ENCODE data around the gene SERINC3.

SERINC3 gene

DNA sequence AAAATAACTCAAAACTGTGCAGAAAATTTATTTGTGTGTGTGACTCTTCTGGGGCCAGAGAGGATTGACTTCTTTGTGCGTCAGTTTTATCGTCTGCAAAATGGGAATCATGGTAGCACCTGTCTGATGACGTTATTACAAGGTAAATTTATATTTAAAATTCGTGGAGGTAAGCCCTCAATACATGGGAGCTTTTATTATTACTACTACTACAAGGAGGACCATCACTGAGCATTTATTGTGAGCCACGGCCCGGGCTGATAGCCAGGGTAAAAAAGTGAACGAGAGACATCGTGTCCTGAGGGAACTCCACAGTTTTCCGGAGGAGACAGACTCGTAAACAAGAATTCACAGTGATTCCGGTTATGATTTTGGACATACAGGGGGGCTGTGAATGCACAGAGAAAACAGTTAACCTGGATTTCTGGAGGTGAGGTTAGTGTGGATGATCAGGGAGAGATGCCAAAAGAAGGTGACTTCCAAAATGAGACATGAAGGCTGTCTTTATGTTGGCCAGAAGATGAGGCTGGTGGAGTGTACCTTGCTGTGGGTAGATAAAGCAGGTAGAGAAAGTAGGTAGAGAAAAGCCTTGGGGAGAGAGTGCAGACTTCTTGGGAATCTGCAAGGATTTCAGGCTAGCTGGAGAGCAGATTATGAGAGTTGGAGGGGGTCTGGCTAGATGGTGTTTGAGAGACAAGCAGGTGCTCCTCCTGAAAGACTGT is 10.6 kb upstream of the SERINC3 start:
- no peak for DNase-seq

DNA sequence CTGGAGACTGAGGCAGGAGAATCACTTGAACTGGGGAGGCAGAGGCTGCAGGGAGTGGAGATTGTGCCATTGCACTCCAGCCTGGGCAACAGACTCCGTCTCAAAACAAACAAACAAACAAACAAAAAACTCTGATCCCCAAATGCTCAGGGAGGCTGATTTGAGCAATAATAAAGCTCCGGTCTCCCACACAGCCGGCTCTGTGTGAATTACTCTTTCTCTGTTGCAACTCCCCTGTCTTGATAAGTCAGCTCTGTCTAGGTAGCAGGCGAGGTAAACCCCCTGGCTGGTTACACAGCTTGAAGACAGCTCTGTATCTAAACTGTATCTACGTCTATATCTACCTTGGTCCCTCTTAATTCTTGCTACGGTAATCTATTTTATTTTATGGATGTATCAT is 6.4 kb upstream of the SERINC3 start:
- no peak for DNase-seq

- no peak for DNase-seq
Measured at GRCh38 chr20:44527716-44528199, 5.9 kb upstream of the SERINC3 start.

- no peak for DNase-seq
Measured at GRCh38 chr20:44526129-44526528, 4.3 kb upstream of the SERINC3 start.

- no peak for DNase-seq
Measured at GRCh38 chr20:44523746-44524145, 1.9 kb upstream of the SERINC3 start.

DNA sequence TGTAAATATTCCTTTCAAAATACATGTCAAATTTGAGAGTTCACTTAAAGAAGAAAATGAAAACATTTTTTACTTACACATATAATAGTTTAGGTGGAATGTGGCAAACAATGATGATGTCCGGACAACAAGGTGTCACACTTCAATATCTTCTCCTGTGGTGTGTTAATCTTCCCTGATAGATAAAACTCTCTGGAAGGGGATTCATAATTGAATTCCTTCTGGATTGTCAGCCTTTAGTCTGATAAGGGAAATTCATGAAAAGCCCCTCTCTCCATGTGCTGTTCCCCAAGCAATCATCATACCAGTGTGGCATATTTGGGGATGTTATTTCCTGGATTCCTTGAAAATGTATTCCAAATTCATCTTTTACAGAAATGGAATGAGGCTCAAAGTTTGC is 971 bp upstream of the SERINC3 start:
- DNase-seq = no peak

GRCh38 chr20:44520881-44521280 is 989 bp downstream of the SERINC3 start:
- peak; percentile 42 for DNase-seq

- DNase-seq = no peak
Measured at GRCh38 chr20:44518248-44518647, 3.6 kb downstream of the SERINC3 start.

GRCh38 chr20:44517454-44517853 is 4.4 kb downstream of the SERINC3 start:
- no peak for DNase-seq

DNA sequence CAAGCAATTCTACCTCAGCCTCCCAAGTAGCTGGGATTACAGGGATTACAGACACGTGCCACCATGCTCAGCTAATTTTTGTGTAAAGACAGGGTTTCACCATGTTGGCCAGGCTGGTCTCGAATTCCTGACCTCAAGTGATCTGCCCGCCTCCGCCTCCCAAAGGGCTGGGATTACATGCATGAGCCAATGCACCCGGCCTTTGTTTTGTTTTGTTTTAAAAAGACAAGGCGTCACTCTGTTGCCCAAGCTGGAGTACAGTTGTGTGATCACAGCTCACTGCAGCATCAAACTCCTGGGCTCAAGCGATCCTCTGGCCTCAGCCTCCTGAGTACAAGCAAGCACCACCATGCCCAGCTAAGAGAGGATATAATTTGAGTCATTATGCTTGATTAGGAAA is 5.4 kb downstream of the SERINC3 start:
- no peak for DNase-seq

- DNase-seq = no peak
Measured at GRCh38 chr20:44513871-44514270, 8.0 kb downstream of the SERINC3 start.

DNA sequence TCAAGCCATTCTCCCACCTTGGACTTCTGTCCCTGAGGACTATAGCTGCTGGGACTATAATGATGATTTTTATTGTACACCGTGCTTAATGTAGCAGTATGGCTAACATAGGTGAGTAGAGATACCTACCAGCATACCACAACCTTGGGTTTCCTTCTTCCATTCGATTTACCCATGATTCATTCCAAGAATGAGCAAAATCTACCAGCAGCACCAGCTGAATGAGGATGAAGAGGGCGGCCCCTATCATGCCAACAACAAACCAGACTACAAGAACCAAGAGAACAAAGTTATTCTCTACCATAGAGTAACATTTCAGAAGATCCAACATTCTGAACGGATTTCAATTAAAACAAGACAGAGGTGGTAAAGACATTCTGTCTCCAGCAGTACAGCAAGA is 12.1 kb downstream of the SERINC3 start:
- DNase-seq = no peak

DNA sequence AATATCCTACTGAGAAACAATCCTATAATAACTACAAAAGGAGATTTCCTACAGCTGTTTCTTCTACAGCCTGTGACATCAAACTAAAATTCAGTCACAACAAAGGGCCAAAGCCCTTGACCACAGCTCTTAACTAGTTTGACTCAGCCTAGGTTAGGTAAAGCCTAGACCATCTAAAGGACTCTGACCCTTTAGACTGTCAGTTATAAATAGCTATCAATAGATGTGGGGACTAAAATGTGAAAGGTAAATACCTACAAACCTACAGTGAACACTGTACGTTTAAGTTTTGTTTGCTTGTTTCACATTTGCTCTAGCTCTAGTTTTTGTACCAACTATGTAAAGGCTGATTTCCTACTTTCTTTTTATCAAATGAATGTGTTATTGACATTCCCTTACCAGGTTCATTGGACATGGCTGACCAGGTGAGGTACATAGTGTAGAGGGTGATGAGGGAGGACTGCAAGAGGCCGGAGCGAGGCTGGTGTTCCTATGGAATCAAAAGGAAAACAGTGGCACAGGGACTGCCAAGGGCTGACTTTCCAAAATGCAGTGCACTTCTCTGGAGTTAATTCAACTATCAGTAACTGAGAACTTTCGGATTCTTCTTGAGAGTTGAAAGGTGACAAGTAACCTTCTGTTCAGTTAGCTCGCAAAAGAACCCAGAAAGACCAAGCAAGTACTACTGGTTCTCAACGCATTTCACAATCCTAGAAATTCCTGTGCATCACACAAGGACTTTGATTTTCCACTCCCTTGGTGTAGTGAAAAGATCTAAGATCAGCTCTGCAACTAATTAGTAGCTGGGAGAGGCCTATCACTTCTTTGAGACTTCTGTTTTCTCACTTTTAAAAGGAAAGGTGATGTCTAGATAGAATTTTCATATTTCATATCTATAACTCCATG is 17.2 kb downstream of the SERINC3 start:
- no peak for DNase-seq

DNA sequence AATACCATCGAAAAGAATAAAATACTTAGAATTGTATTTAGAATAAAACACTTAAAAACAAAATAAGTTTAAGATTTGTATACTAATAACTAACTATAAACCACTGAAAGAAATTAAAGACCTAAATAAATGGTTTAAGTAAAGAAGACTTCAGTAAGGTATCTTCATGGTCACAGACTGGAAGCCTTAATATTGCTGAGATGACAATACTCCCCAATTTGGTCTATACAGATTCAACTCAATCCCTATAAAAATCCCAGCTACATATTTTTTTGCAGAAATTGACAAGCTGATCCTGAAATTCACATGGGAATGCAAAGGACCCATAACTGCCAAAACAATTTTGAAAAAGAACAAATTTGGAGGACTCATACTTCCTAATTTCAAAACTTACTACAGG is 18.9 kb downstream of the SERINC3 start:
- no peak for DNase-seq

GRCh38 chr20:44501448-44501847 is 20.4 kb downstream of the SERINC3 start:
- DNase-seq = no peak

GRCh38 chr20:44500221-44500620 is 21.6 kb downstream of the SERINC3 start:
- no peak for DNase-seq

- no peak for DNase-seq
Measured at GRCh38 chr20:44497761-44498160, 24.1 kb downstream of the SERINC3 start.

DNA sequence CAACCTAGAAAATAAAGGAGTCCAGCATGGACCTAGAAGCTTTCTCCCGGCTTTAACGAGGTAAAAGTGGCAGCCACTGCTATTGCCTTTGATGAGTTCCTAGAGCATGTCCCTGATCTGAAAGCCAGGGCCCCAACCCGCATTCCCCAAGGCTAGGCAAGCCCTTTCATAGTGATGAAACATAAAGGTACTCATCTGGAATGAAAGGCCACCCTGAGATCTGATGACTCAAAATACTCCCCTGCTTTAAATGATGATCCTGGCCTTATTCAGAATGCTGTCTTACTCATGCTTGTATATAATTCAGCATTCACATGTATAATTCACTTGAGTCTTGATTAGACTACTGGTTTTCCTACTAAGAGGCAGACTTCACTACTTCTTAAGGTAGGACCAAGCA is 24.9 kb downstream of the SERINC3 start:
- no peak for DNase-seq

GRCh38 chr20:44495802-44496481 is 25.9 kb downstream of the SERINC3 start:
- DNase-seq = no peak

DNA sequence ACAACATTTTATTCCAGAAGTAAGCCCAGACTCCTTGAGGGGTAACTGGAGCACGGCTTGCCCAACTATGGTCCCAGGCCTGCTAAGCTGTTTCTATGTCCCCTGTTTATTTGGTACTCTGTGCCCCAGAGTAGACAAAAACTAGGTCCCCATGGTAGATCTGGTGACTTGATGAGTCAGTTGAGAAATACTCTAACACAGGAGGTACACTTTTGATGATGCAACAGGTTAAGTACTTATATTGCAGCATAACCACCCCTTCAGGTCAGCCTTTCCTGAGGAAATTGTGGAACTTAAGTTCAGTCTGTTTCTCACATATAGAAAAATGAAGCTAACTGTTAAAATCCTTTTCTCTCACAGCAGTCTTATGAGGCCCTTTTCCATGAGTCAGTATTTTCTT is 26.6 kb downstream of the SERINC3 start:
- no peak for DNase-seq

DNA sequence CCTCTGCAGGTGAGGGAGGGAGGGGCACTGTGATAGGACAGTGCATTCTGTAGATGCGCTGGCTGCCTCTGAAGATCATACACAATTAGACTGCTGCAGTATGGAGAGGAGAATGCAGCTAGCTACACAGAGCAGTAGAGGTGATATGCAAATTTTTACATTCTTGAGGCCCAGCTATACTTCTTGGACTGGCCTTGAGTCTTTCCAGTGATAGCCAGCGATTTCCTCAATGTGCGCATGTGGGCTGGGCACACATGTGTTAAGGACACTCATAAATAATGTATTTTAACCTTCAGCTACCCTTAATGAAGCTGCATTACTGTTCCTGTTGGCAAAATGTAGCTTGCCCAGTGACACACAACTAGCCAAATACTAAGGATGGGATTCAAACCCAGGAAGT is 27.2 kb downstream of the SERINC3 start:
- no peak for DNase-seq

DNA sequence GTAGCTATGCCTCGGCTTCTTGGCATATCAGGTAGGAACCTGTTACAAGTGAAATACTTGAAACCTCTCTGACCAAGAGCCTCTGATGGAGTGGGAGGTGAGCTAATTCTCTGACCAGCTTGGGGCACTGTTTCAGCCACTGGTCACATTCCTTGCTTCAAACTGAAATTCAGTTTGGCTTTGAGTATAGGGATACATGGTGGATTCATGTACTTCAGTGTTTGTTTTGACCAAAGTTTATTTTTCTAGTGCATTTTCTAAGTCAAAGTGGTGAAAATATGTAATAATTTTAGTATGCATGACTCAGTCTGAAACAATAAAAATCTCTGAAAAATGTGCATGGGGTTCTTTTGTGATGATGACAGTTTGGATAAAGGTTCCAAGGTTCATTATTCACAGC is 27.6 kb downstream of the SERINC3 start:
- DNase-seq = no peak

- peak; percentile 33 for DNase-seq
Measured at GRCh38 chr20:44491635-44492395, 30.1 kb downstream of the SERINC3 start.

All from CD4-positive, alpha-beta T cell treated with Interleukin-17A for 1 hour (primary cell).